Astrocyte (in vitro differentiated cells and primary cell): ENCODE results near the gene FAM124A.

ENCODE experiments used
- EZH2 ChIP-seq: IDR thresholded peaks from 2 replicates; pipeline ENCODE4 v1.6.1; 2012; ENCODE audit warnings: mild to moderate bottlenecking, low read length, inconsistent platforms; ENCODE audit not compliant: insufficient read depth
- TF ChIP-seq, protein P1 (sequence below): IDR thresholded peaks from 2 replicates; pipeline ENCODE4 v1.5.1; 2011; ENCODE audit warnings: low read depth, mild to moderate bottlenecking, inconsistent platforms, low read length, moderate library complexity; ENCODE audit not compliant: insufficient read depth

DNA sequence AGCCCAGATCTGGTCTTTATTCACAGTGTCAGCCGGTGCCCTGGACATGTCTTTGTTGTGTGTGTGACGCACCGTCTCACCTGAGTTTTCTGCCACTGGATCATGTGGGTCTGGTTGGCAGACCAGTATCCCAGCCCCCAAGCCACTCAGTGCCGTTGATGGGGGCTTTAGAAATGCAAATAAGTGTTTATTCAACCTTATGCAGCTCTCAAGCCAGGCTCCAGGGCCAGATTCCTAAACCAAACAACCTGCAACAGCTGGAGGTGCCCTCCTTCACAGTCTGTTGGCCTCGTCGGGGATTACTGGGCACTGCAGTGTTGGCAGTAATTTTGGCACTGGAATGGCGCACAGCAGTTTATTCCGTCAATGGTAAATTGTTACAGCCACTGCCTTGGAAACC, 21.6 kb downstream of the FAM124A start:
- TF ChIP-seq EZH2, result no peak
- TF ChIP-seq, protein P1, sequence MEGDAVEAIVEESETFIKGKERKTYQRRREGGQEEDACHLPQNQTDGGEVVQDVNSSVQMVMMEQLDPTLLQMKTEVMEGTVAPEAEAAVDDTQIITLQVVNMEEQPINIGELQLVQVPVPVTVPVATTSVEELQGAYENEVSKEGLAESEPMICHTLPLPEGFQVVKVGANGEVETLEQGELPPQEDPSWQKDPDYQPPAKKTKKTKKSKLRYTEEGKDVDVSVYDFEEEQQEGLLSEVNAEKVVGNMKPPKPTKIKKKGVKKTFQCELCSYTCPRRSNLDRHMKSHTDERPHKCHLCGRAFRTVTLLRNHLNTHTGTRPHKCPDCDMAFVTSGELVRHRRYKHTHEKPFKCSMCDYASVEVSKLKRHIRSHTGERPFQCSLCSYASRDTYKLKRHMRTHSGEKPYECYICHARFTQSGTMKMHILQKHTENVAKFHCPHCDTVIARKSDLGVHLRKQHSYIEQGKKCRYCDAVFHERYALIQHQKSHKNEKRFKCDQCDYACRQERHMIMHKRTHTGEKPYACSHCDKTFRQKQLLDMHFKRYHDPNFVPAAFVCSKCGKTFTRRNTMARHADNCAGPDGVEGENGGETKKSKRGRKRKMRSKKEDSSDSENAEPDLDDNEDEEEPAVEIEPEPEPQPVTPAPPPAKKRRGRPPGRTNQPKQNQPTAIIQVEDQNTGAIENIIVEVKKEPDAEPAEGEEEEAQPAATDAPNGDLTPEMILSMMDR, result no peak
